GM12892 (cell line): Measurements from ENCODE around the gene ANKRD44.

Experiments used
- POLR2A ChIP-seq: IDR thresholded peaks from 2 replicates; pipeline ENCODE4 v1.6.1; 2011; ENCODE audit warnings: low read depth, low read length, control low read depth
- POLR2AphosphoS5 ChIP-seq: IDR thresholded peaks from 2 replicates; pipeline ENCODE4 v1.6.1; 2011; ENCODE audit warnings: low read depth, low read length, control low read depth
- TAF1 ChIP-seq: IDR thresholded peaks from 2 replicates; pipeline ENCODE4 v1.6.1; 2011; ENCODE audit warnings: low read depth, mild to moderate bottlenecking, control low read depth, low read length, borderline replicate concordance

GRCh38 chr2:197217541-197217940 lies 93.0 kb downstream of the ANKRD44 start:
- no peak for TF ChIP-seq POLR2A
- TF ChIP-seq TAF1 = no peak
- no peak for TF ChIP-seq POLR2AphosphoS5
